ENCODE results near the gene SRPX.
A peak's percentile ranks its signal among the peaks of the same experiment; 100 is the strongest.

SRPX gene

DNA sequence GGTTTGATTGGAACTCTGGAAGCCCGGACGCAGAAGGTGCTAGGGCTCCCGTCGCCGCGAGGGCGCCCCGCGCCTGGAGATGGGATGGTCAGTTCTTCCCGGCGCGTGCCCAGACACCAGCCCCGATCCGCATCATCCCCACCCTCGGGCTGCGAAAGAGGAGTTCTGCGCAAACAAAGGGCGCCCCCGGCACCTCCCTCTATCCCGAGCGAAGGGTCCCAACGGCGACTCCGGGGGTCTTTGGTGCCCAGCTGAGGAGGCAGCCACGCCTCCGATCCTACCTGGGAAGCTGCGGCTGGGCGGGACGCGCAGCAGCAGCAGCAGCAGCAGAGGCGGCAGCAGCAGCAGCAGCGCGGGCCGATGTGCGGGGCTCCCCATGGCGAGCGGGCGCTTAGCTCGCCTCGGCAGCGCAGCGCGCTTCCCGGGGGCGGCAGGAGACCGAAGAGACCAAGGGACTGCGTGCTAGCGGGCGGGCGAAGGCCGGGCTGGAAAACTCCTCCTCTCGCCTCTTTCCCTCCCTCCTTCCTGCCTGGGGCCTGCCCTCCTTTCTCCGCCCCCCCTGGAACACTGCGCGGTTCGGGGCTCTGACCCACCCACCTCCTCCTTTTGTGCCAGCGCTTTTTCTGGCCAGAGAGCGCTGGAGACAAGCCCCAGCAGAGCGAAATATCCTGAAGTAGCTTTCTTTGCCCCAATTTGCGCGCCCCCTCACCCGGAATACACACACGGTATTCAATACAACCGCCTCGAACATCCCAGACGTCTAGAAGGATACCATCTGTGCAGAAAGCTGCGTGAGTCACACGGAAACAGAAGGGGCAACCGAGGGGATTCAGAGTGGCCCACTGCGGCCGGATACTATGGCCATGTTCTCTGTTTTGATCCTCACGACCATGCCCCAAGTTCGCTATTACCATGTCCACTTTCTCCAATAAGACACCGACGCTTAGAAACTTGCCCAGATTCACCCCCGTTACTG lies at the start of gene SRPX:
SRPX (minus strand) TSS at position 457 of the 976 bp plus-strand sequence; CDS start at position 378, 79 bp downstream.
- no peak for DNase-seq (ENCODE audit: low read depth, low spot score)
- ChIA-PET CTCF (interaction anchor here (1.0 to 4.0 kb wide), 10 partner anchors 8 to 107 kb away, joined by 3 to 19 read pairs (median 6); partner anchors contain the start of gene RPGR), POLR2A (no interaction called here)
- peak within 1 kb of the TSS; percentile 65 for H3K4me3 ChIP-seq (ENCODE audit: low read depth, low read length)
- TF ChIP-seq CTCF (IDR thresholded peaks at IDR 0.05; ENCODE audit: insufficient read depth, low read length, missing control alignments) = no peak

DNA sequence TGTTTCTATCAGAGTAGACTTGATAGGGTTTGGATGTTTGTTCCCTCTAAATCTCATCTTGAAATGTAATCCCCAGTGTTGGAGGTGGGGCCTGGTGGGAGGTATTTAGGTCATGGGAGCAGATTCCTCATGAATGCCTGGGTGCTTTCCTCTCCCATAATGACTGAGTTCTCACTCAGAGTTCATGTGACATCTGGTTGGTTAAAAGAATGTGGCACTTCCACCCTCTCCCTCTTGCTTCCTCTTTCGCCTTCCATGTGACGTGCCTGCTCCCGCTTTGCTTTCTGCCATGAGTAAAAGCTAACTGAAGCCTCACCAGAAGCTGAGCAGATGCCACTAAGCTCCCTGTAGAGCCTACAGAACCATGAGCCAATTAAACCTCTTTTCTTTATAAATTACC lies 47.3 kb upstream of the SRPX start:
- ChIA-PET CTCF (interaction anchor here (1.0 to 1.5 kb wide), 2 partner anchors 35 to 48 kb away, joined by 3 read pairs; no protein-coding TSS in a partner anchor), POLR2A (no interaction called here)
- DNase-seq (ENCODE audit: low read depth, low spot score) = no peak
- H3K4me3 ChIP-seq (ENCODE audit: low read depth, low read length) = no peak overlapping the region
- TF ChIP-seq CTCF (IDR thresholded peaks at IDR 0.05; ENCODE audit: insufficient read depth, low read length, missing control alignments) = no peak

GRCh38 chrX:38262715-38263620 lies 42.3 kb upstream of the SRPX start:
- POLR2A ChIA-PET = no interaction called here
- DNase-seq (ENCODE audit: low read depth, low spot score) = peak; percentile 29
- TF ChIP-seq CTCF (IDR thresholded peaks at IDR 0.05; ENCODE audit: insufficient read depth, low read length, missing control alignments) = no peak
- CTCF ChIA-PET = interaction anchor here (1.6 to 1.7 kb wide), 3 partner anchors 12 to 64 kb away, joined by 4 to 5 read pairs (median 4); partner anchors contain the start of gene RPGR
- no peak overlapping the region for H3K4me3 ChIP-seq (ENCODE audit: low read depth, low read length)

DNA sequence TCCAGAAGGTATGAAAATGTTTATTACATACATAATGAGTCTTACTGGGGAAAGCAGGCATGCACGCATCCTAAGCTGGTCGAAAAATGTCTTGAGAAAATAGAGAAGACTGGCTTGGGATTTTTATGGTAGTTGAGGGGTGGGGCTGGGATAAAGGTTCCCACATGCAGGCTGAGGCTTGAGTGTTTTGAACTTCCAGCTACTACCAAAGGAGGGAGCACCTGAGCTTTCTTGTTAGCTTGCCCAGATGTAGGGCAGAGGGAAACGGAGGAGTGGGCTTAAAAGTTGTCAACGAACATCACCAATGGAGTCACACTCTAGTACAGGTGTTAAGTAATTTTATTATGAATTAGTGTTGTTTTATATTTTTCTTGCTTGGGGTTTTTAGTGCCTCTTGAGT lies 39.6 kb upstream of the SRPX start:
- TF ChIP-seq CTCF (IDR thresholded peaks at IDR 0.05; ENCODE audit: insufficient read depth, low read length, missing control alignments) = peak; percentile 19
- POLR2A ChIA-PET = no interaction called here
- DNase-seq (ENCODE audit: low read depth, low spot score) = no peak
- CTCF ChIA-PET = interaction anchor here (1.1 to 2.7 kb wide), 2 partner anchors 14 to 28 kb away, joined by 3 to 10 read pairs; no protein-coding TSS in a partner anchor
- no peak overlapping the region for H3K4me3 ChIP-seq (ENCODE audit: low read depth, low read length)

DNA sequence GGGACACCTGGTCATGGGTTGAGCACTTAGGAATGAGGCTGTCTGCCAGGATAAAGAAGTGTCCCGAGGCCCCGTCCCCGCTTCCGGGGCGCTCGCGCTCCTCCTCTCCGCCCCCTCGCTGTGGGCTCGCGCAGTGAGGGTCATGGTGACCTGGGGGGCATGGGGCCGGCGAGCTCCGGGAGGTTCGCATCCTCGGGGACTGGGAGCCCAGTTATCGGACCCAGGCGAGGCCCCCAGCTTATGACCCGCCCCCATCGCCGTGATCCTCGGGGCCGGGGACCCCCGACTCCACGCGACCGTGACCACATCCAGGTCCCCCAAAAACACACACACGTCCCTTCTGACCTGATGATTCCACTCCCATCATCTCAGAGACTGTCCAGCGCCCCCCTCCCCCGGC lies 35.3 kb upstream of the SRPX start:
- DNase-seq (ENCODE audit: low read depth, low spot score) = no peak
- CTCF ChIA-PET = no interaction called here
- no peak for TF ChIP-seq CTCF (IDR thresholded peaks at IDR 0.05; ENCODE audit: insufficient read depth, low read length, missing control alignments)
- no peak overlapping the region for H3K4me3 ChIP-seq (ENCODE audit: low read depth, low read length)
- POLR2A ChIA-PET = no interaction called here
